HL-60/S4 treated with retinoic acid at 250 ng/mL for 4 days and 3 days (cell line): ENCODE results near the gene RGL1.
"Not testable (repeated sequence)": the region's sequence is repeated elsewhere in the genome, so short reads cannot be mapped to it uniquely, and the experiment has no call there.

ENCODE experiments used
- in situ Hi-C: fragments of 300-500 bp; cut with MboI; formaldehyde crosslinking; loops from 2 replicates; pipeline ENCODE4 v1.7.0; 2022; ENCODE audit warnings: low sequenced_read_pairs

The RGL1 gene

DNA sequence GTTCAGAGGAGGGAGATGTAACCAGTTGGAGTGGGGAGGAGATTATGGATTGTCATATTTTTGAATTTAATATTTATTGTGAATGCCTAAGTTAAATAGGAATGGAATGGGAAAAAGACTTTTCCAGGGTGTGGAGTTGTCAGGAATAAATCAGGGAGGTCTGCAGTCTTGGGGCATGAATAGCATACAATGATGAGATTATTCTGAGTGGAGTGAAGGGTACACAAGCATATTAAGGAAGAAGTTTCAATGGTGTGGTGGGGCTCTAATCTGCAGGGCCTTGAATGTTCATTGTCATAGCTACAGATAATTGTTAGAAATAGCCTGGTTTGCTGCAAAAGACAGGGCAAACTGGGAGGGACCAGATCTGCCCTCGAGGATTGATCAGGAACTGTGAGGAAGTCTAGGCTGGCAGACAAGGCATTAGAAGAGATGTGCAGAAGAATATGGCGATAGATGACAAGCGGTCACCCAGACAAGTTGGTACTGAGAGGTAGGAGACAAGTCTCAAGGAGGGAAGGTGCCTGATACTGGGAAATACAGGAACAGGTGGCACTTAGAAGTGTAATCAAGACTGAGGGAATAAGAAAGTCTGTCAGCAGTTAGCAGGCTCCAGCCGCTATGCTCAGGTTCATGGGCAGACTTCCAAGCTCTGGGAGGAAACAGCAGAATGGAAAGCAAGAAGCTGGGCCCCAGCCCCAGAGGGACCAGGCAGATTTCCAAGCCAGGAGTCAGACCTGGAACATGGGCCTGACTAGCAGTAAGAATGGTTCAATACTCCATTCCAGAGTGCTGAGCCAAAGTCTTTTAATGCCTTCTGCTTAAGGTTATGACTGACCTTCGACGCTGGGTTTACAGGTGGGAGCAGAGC lies 20.9 kb upstream of the RGL1 start:
- in situ Hi-C loops, result no loop called here

GRCh38 chr1:183785921-183786320 lies 19.0 kb upstream of the RGL1 start:
- in situ Hi-C loops, result not testable (repeated sequence)

GRCh38 chr1:183787704-183788103 lies 17.2 kb upstream of the RGL1 start:
- in situ Hi-C loops, result no loop called here

DNA sequence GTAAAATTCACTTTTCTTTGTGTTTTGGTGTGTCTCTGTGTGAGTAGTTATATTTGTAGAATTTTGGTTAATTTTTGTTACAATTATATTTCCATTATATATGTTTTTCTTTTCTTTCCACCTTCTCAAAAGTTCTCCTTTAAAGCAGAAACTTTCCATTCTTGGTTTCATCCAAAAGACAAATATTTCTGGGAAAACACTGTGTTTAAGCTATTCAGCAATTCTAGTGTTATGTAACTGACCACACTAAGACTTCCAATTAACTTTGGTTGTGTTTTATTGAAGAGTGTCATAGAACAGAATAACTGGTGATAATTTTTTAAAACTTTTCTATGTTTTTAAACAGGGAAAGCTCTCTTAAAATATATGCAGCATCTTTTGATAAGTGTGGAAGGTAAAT lies 13.6 kb upstream of the RGL1 start:
- in situ Hi-C loops, result no loop called here

- in situ Hi-C loops, result no loop called here
These were observed 12.6 kb upstream of the RGL1 start for GRCh38 chr1:183792300-183792699.

- in situ Hi-C loops, result no loop called here
These were observed 10.8 kb upstream of the RGL1 start for GRCh38 chr1:183794088-183794487.

DNA sequence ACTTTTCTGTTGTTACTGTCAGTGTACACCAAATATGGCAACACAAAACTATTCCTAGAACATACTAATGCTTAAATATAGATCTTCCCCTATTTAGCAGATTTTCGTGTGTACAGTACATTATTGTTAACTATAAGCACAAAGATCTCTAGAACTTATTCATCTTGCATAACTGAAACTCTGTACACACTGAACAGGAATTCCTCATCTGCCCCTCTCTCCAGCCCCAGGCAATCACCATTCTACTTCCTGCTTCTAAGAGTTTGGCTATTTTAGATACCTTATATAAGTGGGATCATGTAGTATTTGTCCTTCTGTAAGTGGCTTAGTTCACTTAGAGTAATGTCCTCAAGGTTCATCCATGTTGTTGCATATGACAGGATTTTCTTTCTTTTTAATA lies 4.5 kb upstream of the RGL1 start:
- in situ Hi-C loops, result no loop called here

DNA sequence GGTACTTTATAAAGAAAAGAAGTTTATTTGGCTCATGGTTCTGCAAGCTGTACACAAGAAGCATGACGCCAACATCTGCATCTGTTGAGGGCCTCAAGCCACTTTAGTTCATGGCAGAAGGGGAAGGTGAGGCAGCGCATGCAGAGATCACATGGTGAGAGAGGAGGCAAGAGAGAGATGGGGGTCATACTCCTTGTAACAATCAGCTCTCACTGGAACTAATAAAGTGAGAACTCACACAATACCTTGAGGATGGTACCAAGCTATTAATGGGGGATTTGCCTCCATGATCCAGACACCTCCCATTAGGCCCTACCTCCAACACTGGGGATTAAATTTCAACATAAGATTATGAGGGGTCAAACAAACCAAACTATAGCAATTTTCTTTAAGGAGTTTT lies 3.3 kb upstream of the RGL1 start:
- in situ Hi-C loops, result no loop called here

- in situ Hi-C loops, result no loop called here
These were observed 533 bp upstream of the RGL1 start for GRCh38 chr1:183804387-183804786.

- in situ Hi-C loops, result no loop called here
These were observed 1.2 kb downstream of the RGL1 start for GRCh38 chr1:183806125-183806524.

- in situ Hi-C loops, result no loop called here
These were observed 1.8 kb downstream of the RGL1 start for GRCh38 chr1:183806675-183807074.

DNA sequence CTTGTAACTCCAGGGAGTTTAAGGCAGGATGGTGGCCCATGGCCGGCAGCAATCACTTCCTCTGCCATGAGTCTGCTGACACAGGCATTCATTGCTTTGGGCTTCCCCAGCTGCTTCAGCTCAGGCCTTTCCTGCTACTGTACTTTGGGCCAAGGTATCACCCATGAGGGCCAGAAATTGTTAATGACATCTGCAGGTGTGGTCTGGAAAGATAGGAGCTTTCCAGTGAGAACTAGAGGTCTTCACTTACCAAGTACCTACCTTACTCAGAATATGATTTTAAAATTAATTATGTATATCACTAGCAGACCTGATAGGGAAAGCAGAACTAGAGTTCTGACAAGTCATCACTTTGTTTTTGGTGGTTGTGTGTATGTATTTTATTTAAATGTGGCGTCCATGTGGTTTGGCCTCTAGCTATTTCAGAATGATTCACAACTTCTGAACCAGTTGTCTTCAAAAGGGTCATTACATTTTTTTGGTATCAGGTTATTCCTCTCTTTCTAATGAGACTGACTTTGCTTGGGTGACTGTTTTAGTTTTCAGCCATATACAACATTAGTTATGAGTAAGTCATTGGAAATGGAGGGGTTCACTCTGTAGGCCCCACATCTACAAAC lies 2.7 kb downstream of the RGL1 start:
- in situ Hi-C loops, result no loop called here

GRCh38 chr1:183808296-183809027 lies 3.5 kb downstream of the RGL1 start:
- in situ Hi-C loops, result no loop called here

DNA sequence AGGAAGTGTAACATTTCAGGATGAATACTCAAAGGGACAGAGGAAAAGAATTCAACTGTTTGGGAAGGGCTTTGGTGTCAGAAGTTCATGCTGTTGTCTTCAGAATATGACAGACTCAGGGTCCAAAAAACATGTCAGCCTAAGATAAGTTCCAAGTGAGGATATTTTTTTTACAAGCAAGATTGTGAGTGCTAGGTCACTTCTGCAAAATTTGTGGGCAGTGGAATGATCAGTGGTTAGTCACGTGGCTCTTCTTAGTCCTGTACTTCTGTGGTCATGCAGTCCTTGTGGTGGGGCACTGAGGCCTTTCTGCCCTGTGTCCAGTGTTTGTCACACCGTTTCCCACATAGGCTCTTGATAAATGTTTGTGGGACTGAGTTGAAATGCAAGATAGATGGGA lies 5.2 kb downstream of the RGL1 start:
- in situ Hi-C loops, result no loop called here

- in situ Hi-C loops, result no loop called here
These were observed 6.0 kb downstream of the RGL1 start for GRCh38 chr1:183810756-183811544.

- in situ Hi-C loops, result no loop called here
These were observed 7.2 kb downstream of the RGL1 start for GRCh38 chr1:183812128-183812527.

DNA sequence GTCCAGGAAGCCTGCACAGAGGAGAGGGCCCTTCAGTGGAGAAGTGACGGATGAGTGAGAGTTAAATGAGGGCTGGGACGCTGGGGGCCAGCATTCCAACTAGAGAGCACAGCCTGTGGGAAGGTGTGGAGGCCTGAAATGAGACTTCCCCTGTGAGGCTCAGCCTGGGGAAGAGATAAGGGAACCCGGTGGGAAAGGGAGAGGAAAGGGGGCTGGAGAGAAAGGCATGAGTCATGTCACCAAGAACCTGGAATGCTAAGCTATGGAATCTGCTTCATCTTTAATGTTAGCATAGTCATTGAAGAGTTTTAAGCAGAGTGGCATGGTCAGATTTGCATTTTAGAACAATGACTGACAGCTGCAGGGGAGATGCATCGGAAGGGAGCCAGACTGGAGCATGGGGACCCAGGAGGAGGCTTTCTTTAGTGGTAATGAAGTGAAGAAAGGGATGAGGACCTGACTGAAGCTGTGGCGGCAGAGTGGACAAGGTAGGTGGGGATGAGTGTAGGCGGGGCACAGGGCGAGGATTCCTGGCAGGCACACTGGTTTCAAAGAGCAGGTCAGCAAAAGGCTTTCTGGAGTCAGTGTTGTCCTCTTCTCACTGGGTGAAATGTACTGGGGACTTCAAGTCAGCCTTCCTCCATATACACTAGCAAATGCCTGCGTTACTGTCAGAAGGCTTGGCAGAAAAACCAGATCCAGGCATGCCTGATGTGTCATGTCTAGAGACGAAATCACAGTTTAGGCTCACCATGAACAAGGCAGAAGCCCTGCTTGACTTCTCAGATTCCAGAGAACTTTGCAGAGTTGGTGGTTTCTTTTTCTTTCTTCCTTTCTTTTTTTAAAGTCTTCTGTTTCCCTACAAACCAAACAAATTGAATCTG lies 8.0 kb downstream of the RGL1 start:
- in situ Hi-C loops, result no loop called here

DNA sequence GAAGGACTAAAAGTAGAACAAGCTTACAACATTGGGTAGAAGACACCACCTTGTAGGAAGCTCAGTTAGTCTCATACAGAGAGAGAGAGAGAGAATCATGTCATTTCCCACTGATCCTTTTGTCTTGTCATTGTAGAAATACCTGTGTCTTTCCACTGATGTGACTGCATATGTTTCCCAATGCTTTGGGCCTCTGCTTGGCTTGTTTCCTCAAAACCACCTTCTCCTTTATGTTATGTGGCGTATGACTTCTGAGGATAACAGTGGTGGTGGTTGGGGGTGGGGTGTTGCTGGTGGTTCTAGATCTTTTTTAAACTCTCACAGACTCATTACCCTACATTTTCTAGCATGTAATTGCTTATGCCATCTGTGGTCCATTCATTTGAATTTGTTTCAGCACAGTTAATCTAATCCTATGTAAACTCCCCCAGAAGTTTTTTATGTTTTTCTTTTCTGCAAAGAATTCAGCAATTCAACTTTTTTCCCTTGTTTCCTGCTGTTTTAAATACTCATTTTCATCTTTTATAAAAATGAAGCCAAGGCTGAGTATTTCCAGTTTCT lies 9.3 kb downstream of the RGL1 start:
- in situ Hi-C loops, result no loop called here

DNA sequence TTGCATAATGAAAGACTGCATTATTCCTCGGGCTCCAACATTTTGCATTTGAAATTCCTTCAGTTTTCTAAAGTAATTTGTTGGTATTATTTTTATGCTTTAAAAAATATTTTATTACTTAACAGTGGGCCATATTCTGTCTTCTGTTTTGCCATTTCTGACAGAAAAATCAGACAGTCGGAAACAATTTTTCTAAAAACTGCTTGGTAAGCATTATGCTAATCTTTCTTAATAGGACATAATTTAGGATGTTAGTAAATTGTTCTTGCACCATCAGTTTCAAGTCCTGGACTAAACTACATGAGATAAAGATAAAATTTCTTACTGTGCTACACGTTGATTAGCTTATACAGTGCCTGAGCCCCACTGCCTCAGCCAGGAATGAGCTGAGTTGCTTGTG lies 11.2 kb downstream of the RGL1 start:
- in situ Hi-C loops, result no loop called here
